GM21786 (cell line): Measurements from ENCODE around the gene HEXIM1.

Source experiments
- ATAC-seq: cut with Tn5 transposase; IDR thresholded peaks from one replicate; pipeline ENCODE4 v1.9.1; 2021; ENCODE audit not compliant: unreplicated experiment

HEXIM1 gene

GRCh38 chr17:45128989-45129388, 19.3 kb upstream of the HEXIM1 start:
- no peak for ATAC-seq

DNA sequence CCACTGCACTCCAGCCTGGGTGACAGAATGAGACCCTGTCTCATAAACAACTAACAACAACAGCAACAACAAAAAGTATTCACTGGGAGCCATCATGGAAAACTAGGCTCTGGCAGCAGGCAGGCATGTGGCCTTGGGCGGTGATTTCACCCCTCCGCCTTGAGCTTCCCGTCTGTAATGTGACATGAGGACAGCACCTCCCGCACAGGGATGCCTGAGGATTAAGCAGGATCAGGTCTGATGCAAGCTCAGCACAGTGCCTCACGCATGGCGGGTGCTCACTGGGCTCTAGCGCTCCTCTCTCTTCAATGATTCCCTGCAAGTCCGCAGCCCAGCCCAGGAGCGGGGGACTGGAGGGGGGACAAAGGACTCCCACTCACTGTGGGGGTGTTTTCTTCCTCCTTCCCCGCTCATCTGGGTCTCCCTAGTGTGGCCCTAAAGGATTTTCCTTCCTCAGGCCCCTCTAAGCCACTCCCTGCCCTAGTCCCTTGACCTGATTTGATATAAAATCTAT, 18.8 kb upstream of the HEXIM1 start:
- ATAC-seq, result no peak

DNA sequence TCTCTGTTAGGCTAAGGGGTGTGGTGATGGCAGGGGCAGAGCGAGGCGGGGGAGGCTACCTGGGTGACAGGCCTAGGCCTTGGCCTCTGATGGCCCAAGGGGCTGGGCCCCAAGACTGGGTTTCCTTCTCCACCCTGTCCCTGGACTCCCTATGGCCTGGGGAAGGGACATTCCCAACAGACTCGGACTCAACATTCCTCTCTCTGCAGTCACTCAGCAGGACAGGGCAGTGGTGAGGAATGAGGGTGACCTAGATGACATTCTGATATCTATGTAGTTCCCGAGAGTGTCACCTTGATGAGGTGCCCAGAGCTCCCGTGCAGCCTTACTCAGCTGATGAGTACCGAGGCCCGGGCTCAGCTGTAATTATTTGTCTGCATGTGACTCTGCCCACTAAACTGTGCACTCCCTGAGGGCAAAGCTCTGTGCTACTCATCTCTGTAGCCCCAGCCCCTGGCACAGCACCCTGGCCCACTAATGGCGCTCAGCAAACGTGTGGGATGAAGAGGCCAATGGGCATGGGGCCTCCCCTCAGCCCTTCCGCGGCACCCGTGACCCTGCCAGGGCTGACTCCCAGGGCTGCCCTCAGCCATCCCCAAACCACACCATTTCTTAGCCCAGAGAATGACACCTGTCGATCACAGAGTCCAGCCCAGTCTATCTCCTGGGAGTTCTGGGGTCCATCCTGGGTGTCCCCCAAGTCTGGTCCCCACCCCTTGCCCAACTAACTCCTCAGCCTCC, 18.2 kb upstream of the HEXIM1 start:
- no peak for ATAC-seq

- ATAC-seq, result no peak
Measured at GRCh38 chr17:45130681-45131615, 17.3 kb upstream of the HEXIM1 start.

DNA sequence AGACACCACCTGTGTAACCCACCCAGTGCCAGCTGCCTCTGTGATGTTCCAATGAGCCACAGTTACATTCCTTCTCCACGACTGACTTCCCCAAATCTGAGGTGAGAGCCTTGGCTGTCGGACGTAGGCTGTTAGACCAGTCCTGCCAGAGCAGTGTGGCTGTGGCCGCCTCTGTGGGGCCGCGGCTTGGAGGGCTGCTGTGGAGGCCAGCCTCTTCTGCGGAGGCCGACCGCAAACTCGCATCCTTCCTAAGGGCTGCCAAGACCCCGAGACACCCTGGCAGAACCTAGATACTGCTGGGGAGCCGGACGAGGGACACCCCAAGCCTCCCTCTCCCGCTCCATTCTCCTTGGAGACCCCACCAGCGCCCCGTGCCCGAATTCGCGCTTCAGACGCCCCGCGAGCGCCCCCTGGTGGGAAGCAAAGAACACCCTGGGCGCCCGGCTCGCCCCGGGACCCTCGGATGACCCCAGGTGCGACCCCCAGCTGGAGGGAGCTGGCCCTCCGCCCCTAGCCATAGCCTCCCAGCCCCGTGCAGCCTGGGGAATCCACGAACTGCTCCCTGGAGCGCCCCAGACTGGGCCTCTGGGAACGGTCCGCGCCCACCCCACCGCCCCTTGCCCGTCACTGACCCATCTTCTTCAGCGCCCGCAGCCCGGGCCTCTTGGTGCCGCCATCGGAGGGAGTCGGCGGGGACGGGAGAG, 16.5 kb upstream of the HEXIM1 start:
- ATAC-seq, result no peak

DNA sequence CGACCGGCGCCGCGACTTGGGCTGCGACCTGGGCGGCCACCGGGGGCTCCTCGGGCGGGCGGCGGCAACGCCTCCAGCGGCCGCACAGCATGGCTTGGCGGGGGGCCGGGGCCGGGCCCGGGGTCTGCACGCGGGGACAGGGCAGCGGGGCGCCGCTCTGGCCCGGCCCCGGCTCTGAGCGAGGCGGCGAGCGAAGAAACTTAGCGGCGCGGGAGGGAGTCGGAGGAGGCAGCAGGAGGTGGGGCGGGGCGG, 16.0 kb upstream of the HEXIM1 start, which contains the start of gene PLCD3:
TSS of gene PLCD3 (minus strand) at position 196 of the 252 bp plus-strand sequence. CDS start at position 91, 105 bp downstream.
- ATAC-seq, result no peak

DNA sequence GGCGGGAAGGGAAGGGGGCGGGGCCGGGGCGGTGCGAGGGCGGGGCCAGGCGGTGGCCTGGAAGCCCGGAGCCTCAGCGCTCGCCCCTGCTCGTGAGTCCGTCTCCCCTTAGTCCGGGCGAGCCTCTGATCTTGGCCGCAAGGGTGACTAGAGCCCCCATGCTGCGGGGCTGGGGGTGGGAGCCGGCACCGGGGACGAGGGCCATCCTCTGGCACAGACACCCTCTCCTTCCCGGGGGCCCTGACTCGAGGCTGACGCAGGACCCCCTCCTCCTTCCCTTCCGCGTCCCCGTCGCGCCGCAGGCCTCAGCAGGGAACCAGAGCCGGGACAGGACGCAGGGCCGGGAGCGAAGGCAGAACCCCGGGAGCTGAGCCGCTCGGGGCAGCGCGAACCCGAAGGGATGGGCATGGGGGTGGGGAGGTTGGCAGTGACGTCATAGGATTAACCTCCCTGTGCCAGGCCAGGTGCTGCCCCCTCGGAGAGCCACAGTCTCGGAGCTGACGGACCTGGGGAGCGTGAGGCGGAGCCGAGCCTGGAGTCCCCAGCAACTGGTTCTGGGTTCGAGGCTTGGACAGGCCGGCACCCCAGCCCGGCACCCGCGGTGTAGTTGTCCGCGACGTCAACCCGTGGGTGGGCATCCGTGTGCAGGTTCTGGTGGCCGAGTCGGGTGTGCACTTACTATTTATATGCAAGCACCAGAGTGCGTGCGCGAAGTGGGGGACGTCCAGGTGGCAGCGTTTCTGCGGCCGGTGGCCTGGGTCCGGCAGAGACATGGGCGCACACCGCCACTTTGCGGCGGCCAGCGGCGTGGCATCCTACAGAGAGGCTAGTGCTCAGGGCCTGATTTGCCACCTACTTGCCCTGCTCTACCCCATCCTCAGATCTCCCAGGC, 15.5 kb upstream of the HEXIM1 start:
- no peak for ATAC-seq

GRCh38 chr17:45135192-45135977, 12.9 kb upstream of the HEXIM1 start, which contains the start of gene ACBD4:
Gene ACBD4 (plus strand): TSS chr17:45135687. CDS start chr17:45136145, 458 bp downstream.
- peak; percentile 79 for ATAC-seq

DNA sequence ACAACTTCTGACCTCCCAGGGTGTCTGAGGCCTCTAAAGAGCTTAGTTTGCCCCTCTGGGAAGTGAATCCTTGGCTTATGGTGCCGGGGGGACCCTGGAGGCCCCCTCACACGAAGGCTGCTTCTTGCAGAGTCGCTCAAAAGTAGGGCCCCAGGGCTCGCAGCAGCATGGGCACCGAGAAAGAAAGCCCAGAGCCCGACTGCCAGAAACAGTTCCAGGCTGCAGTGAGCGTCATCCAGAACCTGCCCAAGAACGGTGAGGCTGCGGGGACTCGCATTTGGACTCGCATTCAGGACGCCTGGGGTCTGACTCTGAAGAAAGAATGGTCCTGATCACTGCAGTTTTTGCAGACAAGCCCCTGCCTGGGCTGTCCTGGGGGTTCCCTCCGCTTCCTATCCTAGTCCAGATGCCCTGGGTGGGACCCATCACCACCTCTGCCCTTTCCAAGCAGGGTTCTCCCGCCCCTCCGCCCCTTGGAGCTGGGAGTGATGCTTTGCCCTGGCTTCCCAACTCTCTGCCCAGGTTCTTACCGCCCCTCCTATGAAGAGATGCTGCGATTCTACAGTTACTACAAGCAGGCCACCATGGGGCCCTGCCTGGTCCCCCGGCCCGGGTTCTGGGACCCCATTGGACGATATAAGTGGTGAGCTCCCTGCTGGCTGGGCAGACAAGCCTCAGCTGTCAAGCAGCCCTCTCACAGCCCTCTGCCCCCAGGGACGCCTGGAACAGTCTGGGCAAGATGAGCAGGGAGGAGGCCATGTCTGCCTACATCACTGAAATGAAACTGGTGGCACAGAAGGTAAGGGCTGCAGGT, 12.1 kb upstream of the HEXIM1 start:
- ATAC-seq, result no peak

- ATAC-seq, result no peak
Measured at GRCh38 chr17:45136846-45137560, 11.3 kb upstream of the HEXIM1 start.

- ATAC-seq, result no peak
Measured at GRCh38 chr17:45137561-45138305, 10.5 kb upstream of the HEXIM1 start.

- no peak for ATAC-seq
Measured at GRCh38 chr17:45138911-45139532, 9.3 kb upstream of the HEXIM1 start.

DNA sequence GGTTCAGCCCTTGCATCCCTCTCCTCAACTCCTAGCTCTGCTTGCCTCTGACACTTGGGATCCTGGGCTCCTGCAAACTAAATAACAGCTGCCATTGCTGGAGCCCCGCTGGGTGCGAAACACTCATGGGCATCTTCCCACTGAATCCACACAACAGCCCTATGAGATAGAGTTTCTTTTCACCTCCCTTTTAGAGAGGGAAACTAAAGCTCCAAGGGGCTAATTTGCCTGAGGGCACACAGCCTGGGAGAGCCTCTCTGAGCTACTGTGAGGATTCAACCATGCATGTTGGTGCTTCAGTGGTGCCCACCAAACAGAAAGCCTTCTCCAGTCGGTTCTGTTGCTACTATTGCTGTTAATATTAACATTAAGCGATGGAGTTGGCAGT, 8.7 kb upstream of the HEXIM1 start:
- no peak for ATAC-seq

- ATAC-seq, result no peak
Measured at GRCh38 chr17:45143094-45143670, 5.1 kb upstream of the HEXIM1 start.

- no peak for ATAC-seq
Measured at GRCh38 chr17:45143767-45144198, 4.5 kb upstream of the HEXIM1 start.

DNA sequence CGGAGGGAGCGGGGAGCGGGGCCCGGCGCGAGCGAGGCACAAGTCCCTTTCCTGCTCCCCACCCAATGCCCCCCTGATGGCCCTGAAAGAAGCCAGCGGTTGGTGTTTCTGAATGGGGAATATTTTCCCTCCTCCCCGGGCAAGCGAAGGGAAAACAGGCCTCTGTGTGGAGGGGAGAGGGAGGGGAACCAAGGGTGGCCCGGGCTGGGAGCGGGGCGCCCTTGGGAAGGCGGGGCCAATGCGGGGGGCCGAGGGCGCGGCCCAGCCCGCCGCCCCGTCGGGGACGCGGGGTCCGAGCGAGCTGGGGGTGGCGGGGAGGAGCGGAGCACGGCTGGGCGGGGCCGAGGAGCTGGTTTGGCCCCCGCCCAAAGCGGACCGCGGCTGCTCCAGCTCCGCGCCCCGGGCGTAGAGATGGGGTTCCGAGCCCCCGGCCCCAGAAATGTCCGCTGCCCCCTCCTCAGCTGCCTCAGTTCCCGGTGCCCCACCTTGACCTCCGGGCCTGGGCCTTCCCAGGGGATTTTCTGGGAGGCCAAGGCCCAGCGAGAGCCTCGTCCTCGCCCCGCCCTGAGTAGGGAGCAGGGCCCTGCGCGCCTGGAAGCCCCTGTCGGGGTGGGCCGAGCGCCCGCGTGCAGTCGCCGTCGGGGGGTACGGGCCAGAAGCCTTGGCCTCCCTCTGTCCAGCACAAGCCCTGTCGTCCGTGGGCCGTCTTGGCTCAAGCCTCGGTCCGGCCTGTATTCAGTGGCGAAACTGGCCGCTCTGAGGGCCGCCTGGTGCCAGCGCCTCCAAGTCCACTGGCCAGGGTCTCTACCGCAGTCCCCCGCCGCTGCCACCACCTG, 3.9 kb upstream of the HEXIM1 start:
- no peak for ATAC-seq
